WTC11 (cell line): Measurements from ENCODE around the gene ABLIM2. TPM values are rescaled to one million over a fixed set of nuclear protein-coding genes. Genes with fewer than 3 reads are reported as not detected.
A peak's percentile ranks its signal among the peaks of the same experiment; 100 is the strongest.

Experiments used
- ATAC-seq: fragments of 200-7000 bp; cut with Tn5 transposase; 2 replicates; pipeline ENCODE4 v1.10.0; 2021; ENCODE audit warnings: mild to moderate bottlenecking, moderate library complexity
- CTCF ChIA-PET: fragments of 300-600 bp; sonication (Branson Sonifier 250); formaldehyde crosslinking; loops from one replicate; lab custom pipeline; 2021; ENCODE audit warnings: antibody characterized with exemption; lab: Charles Lee
- POLR2A ChIA-PET: fragments of 350-600 bp; sonication (Branson Sonifier 250); formaldehyde crosslinking; loops from one replicate; lab custom pipeline; 2021; ENCODE audit warnings: antibody characterized with exemption; lab: Charles Lee
- DNase-seq: peaks from one replicate; pipeline ENCODE4 v3.0.0; 2021; ENCODE audit warnings: low spot score
- H3K27ac Mint-ChIP-seq: 2 replicates; pipeline ENCODE4 v1.8.0; 2021; ENCODE audit warnings: mixed read lengths
- H3K27me3 Mint-ChIP-seq: 2 replicates; pipeline ENCODE4 v1.8.0; 2021; ENCODE audit warnings: low read depth, mild to moderate bottlenecking, moderate library complexity, mixed read lengths
- H3K36me3 Mint-ChIP-seq: 2 replicates; pipeline ENCODE4 v1.8.0; 2021; ENCODE audit warnings: mixed read lengths
- H3K4me1 Mint-ChIP-seq: 2 replicates; pipeline ENCODE4 v1.8.0; 2022; ENCODE audit warnings: mixed read lengths
- H3K4me3 Mint-ChIP-seq: 2 replicates; pipeline ENCODE4 v1.8.0; 2021; ENCODE audit warnings: mild to moderate bottlenecking, moderate library complexity, mixed read lengths
- H3K9me3 Mint-ChIP-seq: 2 replicates; pipeline ENCODE4 v1.8.0; 2021; ENCODE audit warnings: mixed read lengths
- ATF1 ChIP-seq: sonication (generic); formaldehyde crosslinking; IDR thresholded peaks from 2 replicates; pipeline ENCODE4 v1.8.1; 2023; ENCODE audit warnings: mild to moderate bottlenecking, moderate library complexity, missing genetic modification reagents
- CREM ChIP-seq: sonication (generic); formaldehyde crosslinking; IDR thresholded peaks from 2 replicates; pipeline ENCODE4 v1.8.1; 2022; ENCODE audit warnings: mild to moderate bottlenecking, missing genetic modification reagents, moderate library complexity
- E2F1 ChIP-seq: sonication (generic); formaldehyde crosslinking; IDR thresholded peaks from 2 replicates; pipeline ENCODE4 v1.8.0; 2022; ENCODE audit warnings: mild to moderate bottlenecking, missing genetic modification reagents
- ELF4 ChIP-seq: sonication (generic); formaldehyde crosslinking; IDR thresholded peaks from 2 replicates; pipeline ENCODE4 v1.8.1; 2022; ENCODE audit warnings: low read depth, mild to moderate bottlenecking, moderate library complexity, missing genetic modification reagents
- FOXP4 ChIP-seq: sonication (generic); formaldehyde crosslinking; IDR thresholded peaks from 2 replicates; pipeline ENCODE4 v1.8.0; 2022; ENCODE audit warnings: mild to moderate bottlenecking, missing genetic modification reagents
- KAT7 ChIP-seq: sonication (generic); formaldehyde crosslinking; IDR thresholded peaks from 2 replicates; pipeline ENCODE4 v1.8.1; 2023; ENCODE audit warnings: missing genetic modification reagents, mild to moderate bottlenecking, borderline replicate concordance
- RORB ChIP-seq: fragments of 250-450 bp; sonication (Bioruptor Pico); IDR thresholded peaks from 2 replicates; pipeline ENCODE4 v1.9.0; 2021; ENCODE audit warnings: mild to moderate bottlenecking
- STAT6 ChIP-seq: sonication (generic); formaldehyde crosslinking; conservative IDR thresholded peaks from 2 replicates; pipeline ENCODE4 v1.8.1; 2023; ENCODE audit warnings: mild to moderate bottlenecking, low read depth, missing genetic modification reagents, moderate library complexity
- TP53 ChIP-seq: sonication (generic); formaldehyde crosslinking; IDR thresholded peaks from 2 replicates; pipeline ENCODE4 v1.8.1; 2023; ENCODE audit warnings: mild to moderate bottlenecking, missing genetic modification reagents
- ZBTB21 ChIP-seq: sonication (generic); formaldehyde crosslinking; IDR thresholded peaks from 2 replicates; pipeline ENCODE4 v1.8.1; 2023; ENCODE audit warnings: mild to moderate bottlenecking, missing genetic modification reagents, borderline replicate concordance
- ZMAT4 ChIP-seq: fragments of 250-450 bp; sonication (Bioruptor Pico); IDR thresholded peaks from 2 replicates; pipeline ENCODE4 v1.9.0; 2021; ENCODE audit warnings: mild to moderate bottlenecking
- ZNF121 ChIP-seq: sonication (generic); formaldehyde crosslinking; IDR thresholded peaks from 2 replicates; pipeline ENCODE4 v1.8.0; 2023; ENCODE audit warnings: missing genetic modification reagents
- ZNF416 ChIP-seq: fragments of 250-450 bp; sonication (Bioruptor Pico); IDR thresholded peaks from 2 replicates; pipeline ENCODE4 v1.9.0; 2021; ENCODE audit warnings: mild to moderate bottlenecking, inconsistent platforms
- ZSCAN18 ChIP-seq: fragments of 250-450 bp; sonication (Bioruptor Pico); IDR thresholded peaks from 2 replicates; pipeline ENCODE4 v2.1.2; 2022; ENCODE audit warnings: mild to moderate bottlenecking, moderate library complexity
- total RNA-seq: library from RNA; stranded (reverse); gene quantifications from 3 replicates; pipeline ENCODE4 v1.2.3, GENCODE V29; 2021
- TF ChIP-seq, protein P1 (sequence below): sonication (generic); formaldehyde crosslinking; conservative IDR thresholded peaks from 2 replicates; pipeline ENCODE4 v1.8.1; 2022; ENCODE audit warnings: mild to moderate bottlenecking, missing genetic modification reagents

Gene ABLIM2
- total RNA-seq, 1 experiment from 2014 or later = 2.6 TPM

- TF ChIP-seq TP53 (CRISPR knock-in tag) (no peak), RORB (CRISPR knock-in tag) (no peak), ZNF121 (CRISPR knock-in tag) (peak; percentile 31; the same call in 1 of the 2 replicates), ELF4 (no peak), ZSCAN18 (CRISPR knock-in tag) (no peak)
- Mint-ChIP-seq H3K4me1 (peaks cover 33% of the 10 kb centered on the region), H3K27ac (peak overlapping the region; percentile 88; the same call in 1 of the 2 replicates), H3K9me3 (no peaks in the 10 kb centered on the region), H3K4me3 (no peak overlapping the region), H3K36me3 (no peaks in the 10 kb centered on the region), H3K27me3 (no peaks in the 10 kb centered on the region)
- DNase-seq = no peak
- POLR2A ChIA-PET = no interaction called here
- CTCF ChIA-PET = no interaction called here
- 0 out of 2 replicates have a peak, but pooled peaks have one; percentile 5 for ATAC-seq
Observed at GRCh38 chr4:7971881-7972500, 186.6 kb downstream of the ABLIM2 start.

DNA sequence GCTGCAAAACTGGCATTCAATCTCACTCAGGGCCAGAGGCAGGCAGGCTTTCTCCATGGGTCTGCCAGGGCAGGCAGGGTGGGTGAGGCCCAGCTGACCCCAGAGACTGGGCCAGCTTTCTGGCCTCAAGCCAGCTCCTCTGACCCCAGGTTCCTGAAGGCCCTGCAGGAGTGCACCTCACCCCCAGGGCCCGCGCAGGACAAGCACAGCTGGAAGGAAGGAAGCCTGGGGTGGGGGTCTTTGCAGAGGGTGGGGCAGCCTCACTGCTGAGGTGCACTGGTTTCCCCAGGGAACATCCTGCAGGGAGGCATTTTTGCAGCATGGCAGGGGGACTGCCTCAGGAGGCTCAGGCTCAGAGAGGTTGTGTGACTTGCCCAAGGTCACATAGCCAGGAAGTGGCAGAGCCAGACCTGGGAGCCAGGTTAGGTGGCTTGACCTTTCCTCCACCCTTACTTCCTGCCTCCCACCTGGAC is 187.4 kb downstream of the ABLIM2 start:
- no peak for TF ChIP-seq FOXP4 (CRISPR knock-in tag)
- no peak for TF ChIP-seq TP53 (CRISPR knock-in tag)
- no peak for TF ChIP-seq ZBTB21 (CRISPR knock-in tag)
- TF ChIP-seq KAT7 (CRISPR knock-in tag) = no peak
- no peak for TF ChIP-seq ZMAT4 (CRISPR knock-in tag)
- TF ChIP-seq ZNF416 (CRISPR knock-in tag) = no peak
- TF ChIP-seq ELF4 = no peak
- TF ChIP-seq, protein P1, sequence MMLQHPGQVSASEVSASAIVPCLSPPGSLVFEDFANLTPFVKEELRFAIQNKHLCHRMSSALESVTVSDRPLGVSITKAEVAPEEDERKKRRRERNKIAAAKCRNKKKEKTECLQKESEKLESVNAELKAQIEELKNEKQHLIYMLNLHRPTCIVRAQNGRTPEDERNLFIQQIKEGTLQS (CRISPR knock-in tag) = no peak
- TF ChIP-seq E2F1 (CRISPR knock-in tag) = no peak
- no peak for TF ChIP-seq ATF1 (CRISPR knock-in tag)
- no peak for TF ChIP-seq STAT6 (CRISPR knock-in tag)
- TF ChIP-seq CREM = no peak
- no peaks in the 10 kb centered on the region for H3K36me3 Mint-ChIP-seq
- H3K27ac Mint-ChIP-seq = no peak overlapping the region
- H3K4me1 Mint-ChIP-seq = peaks cover 30% of the 10 kb centered on the region
- H3K9me3 Mint-ChIP-seq = no peaks in the 10 kb centered on the region
- no peak for ATAC-seq
- POLR2A ChIA-PET = no interaction called here
- CTCF ChIA-PET = interaction anchor here (0.7 to 0.8 kb wide), 2 partner anchors 12 to 167 kb away, joined by 3 to 4 read pairs; no protein-coding TSS in a partner anchor
- no peak for DNase-seq
- H3K27me3 Mint-ChIP-seq = no peaks in the 10 kb centered on the region
- H3K4me3 Mint-ChIP-seq = no peak overlapping the region
